ENCODE data around the gene COX10.

GRCh38 chr17:14156689-14157088 is 87.4 kb downstream of the COX10 start:
- TF ChIP-seq ZFP30 (CRISPR knock-in tag; IDR thresholded peaks at IDR 0.05) (no peak), ZNF8 (CRISPR knock-in tag; IDR thresholded peaks at IDR 0.05) (no peak), GLIS3 (CRISPR knock-in tag; IDR thresholded peaks at IDR 0.05) (no peak), TCF4 (CRISPR knock-in tag; IDR thresholded peaks at IDR 0.05; ENCODE audit: borderline replicate concordance) (no peak), POU6F1 (CRISPR knock-in tag; IDR thresholded peaks at IDR 0.05; ENCODE audit: borderline replicate concordance, low read depth) (no peak), PATZ1 (CRISPR knock-in tag; IDR thresholded peaks at IDR 0.05; ENCODE audit: borderline replicate concordance) (no peak), RARB (CRISPR knock-in tag; IDR thresholded peaks at IDR 0.05) (no peak), CREB5 (CRISPR knock-in tag; IDR thresholded peaks at IDR 0.05; ENCODE audit: low read depth) (no peak), CSDC2 (CRISPR knock-in tag; IDR thresholded peaks at IDR 0.05) (no peak), ZC3H10 (CRISPR knock-in tag; IDR thresholded peaks at IDR 0.05) (no peak), TSHZ2 (CRISPR knock-in tag; IDR thresholded peaks at IDR 0.05) (no peak), PPARA (CRISPR knock-in tag; IDR thresholded peaks at IDR 0.05; ENCODE audit: borderline replicate concordance) (no peak), ZNF565 (CRISPR knock-in tag; conservative IDR thresholded peaks at IDR 0.05; ENCODE audit: low read depth) (no peak), ISL1 (CRISPR knock-in tag; IDR thresholded peaks at IDR 0.05) (no peak)
